Coronary artery (tissue), 2 donors: ENCODE results near the gene RAP1GAP.

Experiments
- DNase-seq: peaks from one replicate; pipeline ENCODE4 v3.0.0-alpha.2; 2017; ENCODE audit warnings: low spot score
- H3K27ac ChIP-seq, 2 donors: fragments of 200-600 bp; sonication (generic); one replicate each; pipeline ENCODE4 v1.5.1; 2016 to 2019
- H3K4me3 ChIP-seq: fragments of 200-600 bp; sonication (generic); 2 replicates; pipeline ENCODE4 v1.5.1; 2016; ENCODE audit warnings: mild to moderate bottlenecking, moderate library complexity
- CTCF ChIP-seq: fragments of 200-600 bp; sonication (generic); IDR thresholded peaks from one replicate; pipeline ENCODE4 v1.5.1; 2019; ENCODE audit warnings: antibody characterized with exemption

Gene RAP1GAP

GRCh38 chr1:21652937-21653743, 16.0 kb downstream of the RAP1GAP start:
- no peak for TF ChIP-seq CTCF
- H3K4me3 ChIP-seq: no peak overlapping the region
- DNase-seq: no peak
- no peak overlapping the region for H3K27ac ChIP-seq

- no peak for TF ChIP-seq CTCF
- no peak for DNase-seq
- peak overlapping the region; percentile 76 for H3K4me3 ChIP-seq
- no peak overlapping the region for H3K27ac ChIP-seq
Measured at GRCh38 chr1:21652101-21652936, 16.8 kb downstream of the RAP1GAP start.

DNA sequence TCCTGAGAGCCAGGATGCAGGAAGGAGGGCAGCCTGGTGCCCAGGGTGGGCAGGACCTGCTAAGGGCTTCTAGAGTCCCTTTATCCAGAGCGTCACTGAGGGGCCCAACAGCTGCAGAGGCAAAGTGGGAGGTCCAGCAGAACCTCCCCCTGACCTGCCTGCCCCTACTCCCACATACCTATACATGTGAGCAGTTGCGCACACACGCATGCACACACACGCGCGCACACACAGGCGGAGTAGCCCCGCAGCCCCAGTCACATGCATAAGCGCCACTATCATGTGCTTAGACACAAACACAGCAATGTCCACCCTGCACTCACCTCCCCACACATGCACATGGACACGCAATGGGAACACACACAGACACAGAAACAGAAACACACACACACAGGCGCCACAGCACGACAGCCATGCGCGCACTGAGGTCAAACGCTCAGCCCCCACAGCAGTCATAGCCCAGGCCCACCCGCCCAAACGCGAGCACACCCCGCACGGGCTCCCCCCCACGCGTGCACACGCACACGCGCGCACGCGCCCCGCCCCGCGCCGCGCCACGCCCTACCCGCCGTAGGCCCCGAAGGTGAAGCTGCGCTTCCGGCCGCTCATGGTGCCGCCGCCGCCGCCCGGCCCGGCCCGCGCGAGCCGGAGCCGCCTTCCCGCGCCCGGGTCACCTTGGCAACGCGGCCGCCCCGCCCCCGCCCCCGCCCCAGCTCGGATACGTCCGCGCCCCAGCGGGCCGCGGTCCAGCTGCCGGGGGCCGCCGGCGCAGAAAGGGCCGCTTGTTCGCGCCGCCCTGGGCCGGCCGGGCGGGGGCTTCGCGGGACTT, 17.7 kb downstream of the RAP1GAP start:
- Histone ChIP-seq H3K4me3 (peak overlapping the region; percentile 76), H3K27ac (no peak overlapping the region)
- no peak for DNase-seq
- no peak for TF ChIP-seq CTCF

- Histone ChIP-seq H3K4me3 (no peak overlapping the region), H3K27ac (no peak overlapping the region)
- no peak for TF ChIP-seq CTCF
- DNase-seq: no peak
Measured at GRCh38 chr1:21650400-21650799, 18.8 kb downstream of the RAP1GAP start.

DNA sequence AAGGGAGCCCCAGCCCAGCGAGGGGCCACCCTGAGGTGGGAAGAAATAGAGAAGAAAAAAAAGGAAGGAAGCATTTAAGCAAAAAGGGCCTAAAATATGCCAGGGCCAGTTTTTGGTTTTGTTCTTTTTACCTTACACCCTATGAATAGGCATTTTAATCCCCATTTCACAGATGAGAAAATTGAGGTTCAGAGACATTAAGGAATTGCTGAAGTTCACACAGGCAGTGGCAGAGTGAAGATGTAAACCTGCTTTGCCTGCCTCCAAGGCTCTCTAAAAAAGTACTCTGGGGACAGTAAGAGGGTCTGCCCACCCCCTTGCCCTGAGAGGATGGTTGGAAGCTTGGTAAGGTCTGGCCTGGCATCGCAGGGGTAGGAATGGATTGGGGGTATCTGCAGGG, 19.8 kb downstream of the RAP1GAP start:
- TF ChIP-seq CTCF: no peak
- Histone ChIP-seq H3K27ac (no peak overlapping the region), H3K4me3 (no peak overlapping the region)
- DNase-seq: no peak

DNA sequence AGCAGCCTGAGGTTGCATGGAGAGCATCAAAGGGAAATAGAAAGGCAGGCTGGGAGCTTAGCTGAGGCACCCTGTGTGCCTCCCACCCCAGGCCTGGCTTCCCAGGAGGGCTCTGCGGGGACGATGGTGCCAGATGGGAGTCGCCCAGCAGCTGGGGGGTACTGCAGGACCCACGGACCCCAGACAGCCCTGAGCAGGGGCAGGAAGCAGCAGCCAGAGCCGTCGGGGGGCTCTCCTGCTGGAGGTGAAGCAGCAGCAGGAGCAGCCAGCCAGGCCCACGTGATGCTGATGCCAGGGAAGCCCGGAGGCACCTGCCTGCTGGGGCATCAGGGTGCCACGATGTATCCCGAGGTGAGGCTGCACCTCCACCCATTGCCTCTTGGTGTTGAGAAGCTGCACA, 20.4 kb downstream of the RAP1GAP start:
- Histone ChIP-seq H3K27ac (no peak overlapping the region), H3K4me3 (no peak overlapping the region)
- no peak for DNase-seq
- TF ChIP-seq CTCF: no peak
